K562 (cell line): ENCODE results near the gene ACSF2. TPM values are rescaled to one million over a fixed set of nuclear protein-coding genes. Genes with fewer than 3 reads are reported as not detected.

Source experiments
- ATAC-seq: fragments of 200-7000 bp; cut with Tn5 transposase; 3 replicates; pipeline ENCODE4 v1.9.1; 2020; ENCODE audit warnings: moderate library complexity
- BruUV-seq: library from RNA; stranded (reverse); fragments of 400-500 nt; replicated peaks from 2 replicates; lab custom pipeline; 2021; lab: Mats Ljungman, UMichigan
- CTCF ChIA-PET: fragments of 300-600 bp; formaldehyde crosslinking; extraction: SDS; loops from one replicate; lab custom pipeline; 2021; ENCODE audit warnings: low intra/inter-chr PET ratio; lab: Yijun Ruan, JAX
- POLR2A ChIA-PET: fragments of 300-600, 350-650 bp; sonication (Branson Sonifier 250); formaldehyde crosslinking; extraction: SDS; loops from one replicate; lab custom pipeline; 2021; ENCODE audit warnings: antibody characterized with exemption, inconsistent platforms; lab: Yijun Ruan, JAX
- DNase-seq, 4 experiments: peaks; one replicate each; pipeline versions ENCODE4 v3.0.0 to v3.0.0-alpha.2; 2011 to 2018; ENCODE audit warnings: low spot score in 3 of 4, mixed read lengths in 3 of 4; ENCODE audit errors: extremely low read depth in 1 of 4
- FAIRE-seq: peaks from 2 replicates; lab custom pipeline; 2011; peaks lifted over from hg19 to GRCh38; lab: Jason Lieb, UNC
- H2AFZ ChIP-seq: 2 replicates; pipeline ENCODE4 v1.6.0; 2011; ENCODE audit warnings: low read depth, low read length, control low read depth, inconsistent platforms
- H3K27ac ChIP-seq: fragments of 200-600 bp; 3 replicates; pipeline ENCODE4 v1.8.0; 2011; ENCODE audit warnings: low read depth, mild to moderate bottlenecking, control low read depth, inconsistent platforms, low read length, moderate library complexity, mixed read lengths; ENCODE audit errors: extremely low read depth
- H3K27me3 ChIP-seq, 2 experiments: fragments of 300-600 bp in 1 of 2; 2 replicates in 1 of 2; 3 replicates in 1 of 2; pipeline versions ENCODE4 v1.6.0 to v1.8.0; 2011; ENCODE audit warnings: inconsistent platforms in 2 of 2, low read length in 2 of 2, mild to moderate bottlenecking in 1 of 2, mixed read lengths in 1 of 2, moderate library complexity in 1 of 2; ENCODE audit not compliant: control insufficient read depth in 2 of 2, insufficient read depth in 2 of 2
- H3K36me3 ChIP-seq: fragments of 300-600 bp; 3 replicates; pipeline ENCODE4 v1.8.0; 2011; ENCODE audit warnings: mild to moderate bottlenecking, low read length, inconsistent platforms; ENCODE audit not compliant: control insufficient read depth, insufficient read depth
- H3K4me1 ChIP-seq, 2 experiments: fragments of 200-600 bp in 1 of 2; replicated peaks in 1 of 2; 2 replicates in 1 of 2; 3 replicates in 1 of 2; pipeline versions ENCODE4 v1.5.1 to v1.8.0; 2011; ENCODE audit warnings: inconsistent platforms in 2 of 2, low read length in 2 of 2, mild to moderate bottlenecking in 1 of 2, mixed read lengths in 1 of 2, moderate library complexity in 1 of 2; ENCODE audit not compliant: control insufficient read depth in 2 of 2, insufficient read depth in 2 of 2
- H3K4me2 ChIP-seq: 2 replicates; pipeline ENCODE4 v1.6.1; 2011; ENCODE audit warnings: low read length, control low read depth, inconsistent platforms, mixed read lengths; ENCODE audit not compliant: insufficient read depth
- H3K4me3 ChIP-seq: fragments of 200-600 bp; sonication (generic), shearing (Covaris generic); 2 replicates; pipeline ENCODE4 v1.5.1; 2016; ENCODE audit warnings: control low read depth, inconsistent platforms
- H3K79me2 ChIP-seq: fragments of 200-600 bp; 3 replicates; pipeline ENCODE4 v1.8.0; 2011; ENCODE audit warnings: low read length, inconsistent platforms; ENCODE audit not compliant: control insufficient read depth, insufficient read depth
- H3K9ac ChIP-seq, 2 experiments: 2 replicates each; pipeline versions ENCODE4 v1.6.0 to v1.6.1; 2011; ENCODE audit warnings: low read depth in 2 of 2, low read length in 2 of 2, control low read depth in 1 of 2, inconsistent platforms in 1 of 2, mild to moderate bottlenecking in 1 of 2, mixed read lengths in 1 of 2; ENCODE audit not compliant: insufficient read depth in 1 of 2
- H3K9me1 ChIP-seq: one replicate; pipeline ENCODE4 v1.6.0; 2011; ENCODE audit warnings: inconsistent platforms, mild to moderate bottlenecking, low read length, moderate library complexity; ENCODE audit not compliant: control insufficient read depth, insufficient read depth
- H3K9me3 ChIP-seq: replicated peaks from 2 replicates; pipeline ENCODE4 v1.5.1; 2011; ENCODE audit warnings: low read depth, low read length, inconsistent platforms; ENCODE audit not compliant: control insufficient read depth, insufficient read depth
- H4K20me1 ChIP-seq: replicated peaks from 2 replicates; pipeline ENCODE4 v1.6.1; 2011; ENCODE audit warnings: low read length, inconsistent platforms, mixed read lengths; ENCODE audit not compliant: control insufficient read depth, insufficient read depth
- ESRRA ChIP-seq: fragments of 450-650 bp; IDR thresholded peaks from 2 replicates; pipeline ENCODE4 v1.6.1; 2014; ENCODE audit warnings: low read depth, mild to moderate bottlenecking, moderate library complexity, borderline replicate concordance
- NFE2L1 ChIP-seq: fragments of 450-650 bp; IDR thresholded peaks from 2 replicates; pipeline ENCODE4 v1.6.1; 2016; ENCODE audit warnings: missing genetic modification characterization, low read depth, mild to moderate bottlenecking, missing compliant biosample characterization, moderate library complexity, borderline replicate concordance
- NR2C2 ChIP-seq, 2 experiments: fragments of 200-800 bp in 1 of 2; sonication (Bioruptor generic) in 1 of 2; sonication (generic) in 1 of 2; formaldehyde crosslinking in 1 of 2; IDR thresholded peaks; 2 replicates each; pipeline versions ENCODE4 v1.6.1 to v1.8.0; 2016 to 2022; ENCODE audit warnings: mild to moderate bottlenecking in 1 of 2, missing compliant biosample characterization in 1 of 2, missing genetic modification characterization in 1 of 2, missing genetic modification reagents in 1 of 2
- SOX6 ChIP-seq: fragments of 450-650 bp; IDR thresholded peaks from 2 replicates; pipeline ENCODE4 v1.6.1; 2014; ENCODE audit warnings: mild to moderate bottlenecking
- U2AF2 ChIP-seq: fragments of 200-400 bp; formaldehyde crosslinking; optimal IDR thresholded peaks from 2 replicates; pipeline ENCODE3; 2017; ENCODE audit warnings: low read depth, mild to moderate bottlenecking, low read length
- ZNF3 ChIP-seq: fragments of 250-450 bp; sonication (Bioruptor Pico); IDR thresholded peaks from 2 replicates; pipeline ENCODE4 v1.5.0; 2021; ENCODE audit warnings: mild to moderate bottlenecking, moderate library complexity
- WGBS: fragments of 100-300 bp; shearing (Covaris generic); methylation state at CpG from one replicate; pipeline ENCODE4 v1.1.6; 2016; ENCODE audit warnings: low coverage, mixed read lengths; ENCODE audit not compliant: insufficient coverage; ENCODE audit errors: missing lambda C conversion rate; 5-methylcytosine and 5-hydroxymethylcytosine counted together
- in situ Hi-C: fragments of 300-500 bp; cut with MboI; formaldehyde crosslinking; loops from 4 replicates; pipeline ENCODE4 v1.15.0; 2018; ENCODE audit warnings: inconsistent platforms, mixed read lengths
- intact Hi-C: fragments of 100-400 bp; cut with micrococcal nuclease; formaldehyde crosslinking; loops from 2 replicates; pipeline ENCODE4 v1.14.2; 2022
- polyA plus RNA-seq, 8 experiments: library from polyadenylated mRNA; depleted of rRNA in 4 of 8; stranded (reverse) in 5 of 8; unstranded in 3 of 8; fragments of >200 nt; fragmentation: Nextera tagmentation in 2 of 8; fragmentation: Illumina TruSeq in 1 of 8; extraction: Ambion mirVana in 2 of 8; extraction: Trizol in 1 of 8; gene quantifications; 2 replicates each; pipeline versions ENCODE4 v1.2.1 to v1.2.3, GENCODE V29; 2011 to 2014; ENCODE audit warnings: inconsistent platforms in 1 of 8, missing spikeins in 1 of 8
- total RNA-seq, 7 experiments: library from RNA; depleted of rRNA in 6 of 7; stranded (reverse); fragments of >200 nt in 6 of 7; fragmentation: Illumina TruSeq in 2 of 7; extraction: Trizol in 2 of 7; gene quantifications; 2 replicates each; pipeline versions ENCODE4 v1.2.1 to v1.2.3, GENCODE V29; 2011 to 2021; ENCODE audit warnings: low replicate concordance in 1 of 7

Gene ACSF2
- total and polyA plus RNA-seq, 9 of the 15 experiments (the other 6 are each of a cell fraction or from before 2014, with no cell fraction given) = 0.89 to 6.1 (median 3.5) TPM

- intact Hi-C loops (loop anchor here (10.0 kb wide), 1 partner anchor 175 kb away; no protein-coding TSS in a partner anchor), in situ Hi-C loops (no loop called here)
- Histone ChIP-seq H3K4me1 (peaks cover 0 to 25% of the 10 kb centered on the region in 2 experiments; a peak in 2 of 5 replicates), H3K4me3 (no peak overlapping the region), H3K9ac (no peak overlapping the region), H3K4me2 (no peak overlapping the region), H3K9me3 (no peaks in the 10 kb centered on the region), H3K27ac (no peak overlapping the region), H3K9me1 (no peaks in the 10 kb centered on the region), H3K27me3 (peaks cover 27 to 83% of the 10 kb centered on the region in 2 experiments; a peak in 4 of 5 replicates), H2AFZ (no peak overlapping the region), H4K20me1 (peaks cover 12% of the 10 kb centered on the region), H3K79me2 (no peaks in the 10 kb centered on the region), H3K36me3 (no peaks in the 10 kb centered on the region)
- TF ChIP-seq NR2C2 (CRISPR knock-in tag; IDR thresholded peaks at IDR 0.05) = no peak
- TF ChIP-seq NR2C2 (tag; IDR thresholded peaks at IDR 0.05) = no peak
- no peak for TF ChIP-seq ESRRA
- TF ChIP-seq SOX6 = no peak
- TF ChIP-seq ZNF3 (CRISPR knock-in tag) = no peak
- no peak for TF ChIP-seq NFE2L1
- no peak for TF ChIP-seq U2AF2
- 14% methylated on average over 12 of the region's 19 CpGs for WGBS
- ChIA-PET POLR2A (interaction anchor here (0.6 kb wide), 1 partner anchor 19 kb away, joined by 3 read pairs; no protein-coding TSS in a partner anchor), CTCF (no interaction called here)
- no TSS peak for BruUV-seq
- DNase-seq (no peak), ATAC-seq (no peak), FAIRE-seq (no peak)
These were observed 43.8 kb downstream of the ACSF2 start for GRCh38 chr17:50469671-50470305.
